NB4 (cell line): ENCODE measurements around the gene FAM184A.

ENCODE experiments used
- CTCF ChIP-seq: IDR thresholded peaks from one replicate; pipeline ENCODE4 v1.5.1; 2012; ENCODE audit warnings: low read depth, low read length
- MAX ChIP-seq: IDR thresholded peaks from 2 replicates; pipeline ENCODE4 v1.6.1; 2011; ENCODE audit warnings: low read depth, low read length
- MYC ChIP-seq: IDR thresholded peaks from 2 replicates; pipeline ENCODE4 v1.6.1; 2011; ENCODE audit warnings: low read depth, low read length
- POLR2A ChIP-seq: IDR thresholded peaks from 2 replicates; pipeline ENCODE4 v1.6.1; 2011; ENCODE audit warnings: mild to moderate bottlenecking; ENCODE audit not compliant: insufficient read length; ENCODE audit errors: extremely low read depth

GRCh38 chr6:119027465-119027864 is 51.0 kb downstream of the FAM184A start:
- no peak for TF ChIP-seq CTCF
- no peak for TF ChIP-seq MYC
- TF ChIP-seq POLR2A = no peak
- no peak for TF ChIP-seq MAX
